GM18505 (cell line): ENCODE results near the gene NPBWR2.

Source experiments
- ATAC-seq: cut with Tn5 transposase; IDR thresholded peaks from one replicate; pipeline ENCODE4 v1.9.1; 2021; ENCODE audit not compliant: unreplicated experiment
- POLR2A ChIP-seq: IDR thresholded peaks from 4 replicates; pipeline ENCODE4 v1.6.1; 2011; ENCODE audit warnings: borderline replicate concordance; ENCODE audit not compliant: insufficient read depth, insufficient read length; ENCODE audit errors: extremely low read depth

NPBWR2 gene

DNA sequence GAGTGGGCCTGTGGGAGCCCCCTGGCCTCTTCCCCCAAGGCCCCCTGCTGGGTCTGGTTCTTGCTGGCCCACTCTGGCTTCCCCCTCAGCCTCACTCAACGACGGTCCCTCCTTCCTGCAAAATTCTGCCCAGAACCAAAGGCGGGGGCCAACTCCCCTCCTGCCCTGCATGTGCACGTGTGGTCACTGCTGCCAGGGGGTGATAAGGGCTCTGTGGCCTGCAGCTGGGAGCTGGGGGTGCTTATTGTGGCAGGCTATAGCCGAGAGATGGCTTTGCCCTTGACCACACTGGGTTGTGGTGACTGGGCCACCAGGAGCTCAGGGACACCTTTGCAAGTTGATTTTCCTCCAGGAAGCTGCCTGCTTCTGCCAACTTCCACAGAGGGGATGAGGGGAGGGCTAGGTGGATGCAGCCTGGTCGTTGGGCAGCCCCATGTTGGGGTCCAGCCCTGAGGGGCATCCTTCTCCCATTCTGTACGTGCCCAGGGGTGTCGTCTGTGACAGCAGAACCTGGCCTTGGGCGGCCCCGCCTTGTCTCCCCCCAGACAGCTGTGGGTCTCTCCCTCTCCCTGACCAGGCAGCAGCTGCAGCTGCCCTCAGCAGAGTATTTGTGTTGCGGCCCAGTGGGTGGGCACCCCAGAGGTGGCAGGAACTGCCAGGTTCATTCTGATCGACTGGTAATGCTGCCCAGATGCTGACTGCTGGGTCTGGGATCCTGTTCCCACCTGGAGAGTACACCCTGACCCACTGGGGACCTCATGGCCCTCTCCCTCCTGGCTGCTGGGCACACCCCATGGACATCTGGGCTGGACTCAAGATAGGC lies 38.8 kb downstream of the NPBWR2 start:
- no peak for ATAC-seq
- no peak for TF ChIP-seq POLR2A

DNA sequence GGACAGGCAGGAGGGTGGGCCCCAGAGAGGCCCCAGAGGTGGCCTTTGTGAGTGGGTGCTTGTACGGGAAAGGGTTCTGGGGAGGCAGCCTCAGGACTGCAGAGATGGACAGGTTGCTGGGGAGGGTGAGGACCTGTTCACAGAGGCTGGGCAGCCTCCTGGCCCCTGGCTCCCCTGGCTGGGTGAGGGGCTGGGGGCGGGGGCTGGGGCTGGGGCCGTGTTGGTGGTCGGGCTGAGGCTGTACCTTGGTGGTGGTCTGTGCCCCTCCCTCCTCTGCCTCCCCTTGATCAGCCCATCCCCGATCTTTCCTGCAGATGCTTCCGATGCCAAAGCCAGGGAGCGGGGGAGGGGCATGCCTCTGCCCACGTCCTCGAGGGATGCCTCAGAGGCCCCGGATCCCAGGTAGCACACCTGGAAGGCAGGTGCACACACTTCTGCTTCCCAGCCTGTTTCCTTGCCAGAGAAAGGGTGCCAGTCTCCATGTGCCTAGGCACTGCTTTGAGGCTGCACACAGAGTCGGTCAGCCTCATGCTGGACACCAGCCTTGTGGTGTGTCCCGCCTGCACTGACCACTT lies 39.5 kb downstream of the NPBWR2 start:
- TF ChIP-seq POLR2A = no peak
- ATAC-seq = no peak

DNA sequence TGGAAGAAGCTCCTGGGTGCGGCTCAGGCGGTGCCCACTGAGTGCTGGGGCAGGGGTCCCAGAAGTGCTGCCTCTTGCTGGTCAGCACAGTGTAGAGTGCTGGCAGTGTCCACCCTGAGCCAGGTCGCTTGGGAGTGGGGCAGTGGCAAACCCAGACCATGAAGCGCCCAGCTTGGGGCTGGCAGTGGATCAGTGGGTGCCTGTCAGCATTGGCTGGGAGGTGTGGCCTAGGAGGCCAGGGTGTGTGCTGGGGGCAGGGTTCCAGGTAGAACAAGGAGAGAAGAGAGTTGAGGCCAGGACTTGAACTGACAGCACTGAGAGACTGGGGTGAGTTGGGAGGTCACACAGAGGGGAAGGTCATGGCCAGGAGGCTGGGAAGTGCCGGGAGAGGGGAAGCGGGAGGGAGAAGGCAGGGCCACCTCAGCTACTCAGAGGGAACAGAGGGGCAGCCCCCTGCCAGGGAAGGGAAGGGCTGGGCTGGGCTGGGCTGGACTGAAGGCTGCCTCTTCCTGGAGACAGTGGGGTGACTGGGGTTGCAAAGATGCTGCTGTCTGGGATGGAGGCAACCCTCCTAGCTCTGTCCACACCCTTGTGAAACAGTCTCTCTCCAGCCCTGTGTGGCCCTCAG lies 40.2 kb downstream of the NPBWR2 start:
- no peak for ATAC-seq
- TF ChIP-seq POLR2A = no peak

DNA sequence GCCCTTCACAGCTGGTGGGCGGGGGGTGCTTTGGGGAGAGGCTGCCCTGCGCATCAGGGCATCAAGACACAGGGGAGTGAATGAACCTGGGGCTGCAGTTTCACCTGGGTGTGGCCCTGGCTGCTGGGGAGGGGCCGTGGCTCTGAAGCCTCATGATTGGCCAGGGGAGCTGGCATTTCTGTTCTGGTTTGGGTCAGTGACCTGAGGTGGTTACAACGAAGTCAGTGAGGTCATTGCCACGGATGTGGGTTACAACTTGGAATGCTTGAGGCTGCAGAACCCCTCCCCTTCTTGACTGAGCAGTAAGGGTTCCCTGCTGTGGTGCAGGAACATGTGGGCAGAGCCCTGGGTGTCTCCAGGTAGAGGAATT lies 41.4 kb downstream of the NPBWR2 start:
- TF ChIP-seq POLR2A = peak; percentile 36
- no peak for ATAC-seq

DNA sequence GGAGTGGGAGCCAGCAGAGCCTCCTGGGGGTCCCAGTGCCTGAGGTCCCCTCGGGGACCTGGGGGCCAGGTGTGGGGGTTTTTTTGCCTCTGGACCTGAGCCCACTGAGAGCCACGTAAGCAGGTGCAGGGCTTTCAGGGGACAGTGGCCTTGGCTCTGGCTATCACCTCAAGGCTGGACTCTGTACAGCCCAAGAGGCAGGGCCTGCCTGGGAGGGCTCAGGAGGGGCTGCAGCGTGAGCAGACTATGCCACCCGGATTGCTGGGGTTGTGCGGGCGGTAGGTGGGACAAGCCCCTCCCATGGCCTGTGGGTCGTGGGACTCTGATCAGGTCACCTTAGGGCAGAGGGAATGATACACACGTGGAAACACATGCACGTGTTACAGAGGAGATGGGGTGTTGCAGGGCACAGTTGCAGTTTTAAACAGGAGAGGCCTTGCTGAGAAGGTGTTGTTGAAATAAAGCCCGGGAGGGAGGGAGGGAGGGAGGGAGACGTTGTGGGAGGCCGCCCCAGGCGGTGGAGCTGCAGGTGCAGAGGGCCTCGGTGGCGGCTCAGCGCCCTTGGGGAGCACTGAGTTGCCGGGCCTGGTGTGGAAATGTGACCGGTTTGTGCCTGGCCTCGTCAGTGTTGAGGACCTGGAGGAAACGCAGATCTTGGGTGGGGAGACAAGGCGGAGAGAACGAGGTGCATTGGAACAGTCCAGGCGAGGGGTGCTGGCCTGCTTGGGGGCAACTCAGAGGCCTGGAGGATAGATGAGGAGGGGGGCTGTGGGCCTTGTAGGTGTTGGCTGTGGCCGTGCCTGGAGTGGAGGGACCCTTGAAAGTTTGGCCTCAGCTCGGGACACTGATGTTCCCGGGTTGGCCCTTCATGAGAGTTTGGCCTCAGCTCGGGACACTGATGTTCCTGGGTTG lies 42.0 kb downstream of the NPBWR2 start:
- peak; percentile 3 for TF ChIP-seq POLR2A
- no peak for ATAC-seq

DNA sequence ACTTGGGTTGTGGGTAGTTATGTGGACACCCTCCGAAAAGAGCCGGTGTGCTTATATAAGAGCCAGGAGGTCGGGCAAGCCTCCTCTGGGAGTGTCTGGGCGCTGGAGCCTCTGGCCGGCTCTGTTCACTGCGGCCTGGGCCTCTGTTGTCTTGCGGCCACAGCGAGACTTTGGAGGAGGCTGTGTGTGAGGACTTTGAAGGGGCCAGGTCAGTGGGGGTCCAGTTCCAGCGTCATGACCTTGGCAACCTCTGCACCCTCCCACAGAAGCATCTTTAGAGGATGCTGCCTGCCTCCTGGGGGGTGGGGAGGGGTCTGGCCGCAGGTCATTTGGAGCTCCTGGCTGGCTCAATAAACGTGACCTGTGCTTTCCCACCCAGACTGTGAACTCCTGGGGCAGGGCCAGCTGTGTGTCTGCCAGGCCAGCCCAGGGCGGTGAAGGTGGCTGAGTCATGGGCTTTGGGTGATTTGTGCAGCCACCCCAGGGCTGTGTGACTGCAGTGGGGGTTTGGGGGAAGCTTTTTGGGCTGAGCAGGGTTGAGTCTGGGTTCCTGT lies 43.1 kb downstream of the NPBWR2 start:
- ATAC-seq = no peak
- no peak for TF ChIP-seq POLR2A

DNA sequence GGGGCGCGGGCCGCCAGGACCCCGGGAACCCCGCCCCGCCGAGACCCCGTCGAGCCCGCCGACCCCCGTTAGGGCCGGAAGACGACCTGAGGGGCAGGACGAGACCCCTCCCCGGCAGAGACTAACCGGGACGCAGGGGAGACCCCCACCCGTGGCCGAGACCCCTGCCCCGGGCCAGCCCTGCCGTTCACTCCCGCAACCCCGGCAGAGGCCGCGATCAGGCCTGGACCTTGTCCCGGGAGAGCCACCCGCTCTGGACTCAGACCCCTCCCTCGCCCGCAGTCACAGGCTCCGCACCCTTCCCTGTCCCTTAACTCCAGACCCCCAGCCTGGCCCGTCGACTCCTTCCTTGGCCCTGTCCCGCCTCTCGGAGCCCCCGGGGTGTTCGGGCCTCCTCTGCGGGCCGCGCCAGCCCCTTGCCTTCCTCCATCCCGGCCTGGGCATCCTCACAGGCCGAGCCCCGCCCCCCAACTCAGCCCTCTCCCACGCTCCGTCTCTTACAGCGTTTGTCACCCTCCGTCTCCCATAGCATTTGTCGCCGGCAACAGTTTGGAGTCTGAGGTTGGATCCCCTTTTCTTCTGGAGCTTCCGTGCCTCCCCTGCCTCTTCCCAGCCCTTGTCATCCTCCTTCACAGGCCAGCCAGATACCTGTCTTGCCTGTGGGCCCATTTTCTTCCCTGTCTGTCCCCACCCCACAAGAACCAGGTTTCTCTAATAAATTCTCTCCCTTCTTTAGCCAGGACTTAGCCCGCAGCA lies 43.8 kb downstream of the NPBWR2 start:
- TF ChIP-seq POLR2A = no peak
- ATAC-seq = no peak

DNA sequence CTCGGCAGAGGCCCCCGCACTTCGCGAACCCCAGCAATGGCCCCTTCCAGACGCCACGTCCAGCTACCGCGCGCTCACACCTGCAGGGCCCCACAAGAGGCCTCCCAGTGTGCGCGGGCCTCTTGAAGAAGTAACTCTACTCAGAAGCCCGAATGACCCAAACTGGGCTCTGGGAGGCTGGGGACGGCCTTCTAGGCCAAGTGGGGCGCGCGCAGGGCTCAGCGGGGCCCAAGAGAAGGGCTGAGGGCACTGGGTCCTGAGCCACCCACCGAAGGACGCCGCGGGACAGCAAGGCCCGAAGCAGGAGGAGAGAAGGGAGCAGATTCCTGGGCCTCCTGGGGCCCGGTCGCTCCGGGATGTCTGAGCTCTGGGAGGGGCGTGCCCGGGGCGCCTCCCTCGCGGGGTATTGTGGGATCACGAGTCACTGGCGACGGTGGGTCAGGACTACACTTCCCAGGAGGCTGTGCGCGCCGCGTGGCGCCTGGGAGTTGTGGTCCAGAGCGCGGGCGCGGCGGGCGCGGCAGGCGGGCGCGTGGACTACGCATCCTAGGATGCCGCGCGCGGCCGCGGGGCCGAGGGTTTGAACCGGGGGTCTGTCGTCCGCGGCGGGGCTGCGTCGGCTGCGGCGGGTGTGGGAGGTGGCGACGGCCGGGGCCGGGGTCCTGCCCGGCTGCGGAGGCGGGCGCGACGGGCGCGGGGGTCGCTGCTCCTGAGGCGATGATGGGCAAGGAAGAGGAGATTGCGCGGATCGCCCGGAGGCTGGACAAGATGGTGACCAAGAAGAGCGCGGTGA lies 44.6 kb downstream of the NPBWR2 start, which contains the start of gene TCEA2:
Gene TCEA2 (plus strand): TSS at position 603 of the 793 bp plus-strand sequence. CDS start 115 bp downstream, at position 718.
- TF ChIP-seq POLR2A = peak; percentile 79
- peak; percentile 63 for ATAC-seq

DNA sequence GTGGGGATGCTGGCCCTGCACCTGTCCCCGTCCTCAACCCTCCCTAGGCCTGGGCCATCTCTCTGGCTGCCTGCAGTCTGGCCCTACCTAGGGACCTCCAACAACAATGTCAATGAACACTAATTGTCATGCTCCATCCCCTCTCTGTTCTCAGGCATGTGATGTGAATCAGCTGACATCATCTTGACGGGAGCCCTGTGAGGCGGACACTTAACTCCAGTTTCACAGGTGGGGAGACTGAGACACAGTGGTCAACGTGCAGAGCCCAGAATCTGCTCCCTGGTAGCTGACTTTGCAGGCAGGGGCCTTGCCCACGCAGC lies 45.1 kb downstream of the NPBWR2 start:
- ATAC-seq = no peak
- TF ChIP-seq POLR2A = no peak

DNA sequence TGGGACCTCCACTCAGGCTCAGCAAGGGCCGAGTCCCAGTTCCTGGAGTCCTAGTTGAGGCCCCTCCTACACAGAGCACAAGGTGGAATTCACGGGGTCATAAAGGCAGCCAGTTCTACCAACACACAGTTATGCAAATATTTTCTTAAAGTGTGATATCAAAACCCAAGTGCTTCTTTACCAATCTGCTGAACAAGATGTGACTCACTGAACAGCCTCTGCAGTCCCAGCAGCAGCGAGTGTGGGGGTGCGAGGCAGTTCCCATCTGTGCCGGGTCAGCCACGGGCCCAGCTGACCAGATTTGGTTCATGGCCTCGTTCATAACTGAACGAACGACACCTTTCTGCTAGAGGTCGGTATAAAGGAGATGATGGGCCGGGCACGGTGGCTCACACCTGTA lies 48.8 kb downstream of the NPBWR2 start:
- no peak for TF ChIP-seq POLR2A
- ATAC-seq = no peak

DNA sequence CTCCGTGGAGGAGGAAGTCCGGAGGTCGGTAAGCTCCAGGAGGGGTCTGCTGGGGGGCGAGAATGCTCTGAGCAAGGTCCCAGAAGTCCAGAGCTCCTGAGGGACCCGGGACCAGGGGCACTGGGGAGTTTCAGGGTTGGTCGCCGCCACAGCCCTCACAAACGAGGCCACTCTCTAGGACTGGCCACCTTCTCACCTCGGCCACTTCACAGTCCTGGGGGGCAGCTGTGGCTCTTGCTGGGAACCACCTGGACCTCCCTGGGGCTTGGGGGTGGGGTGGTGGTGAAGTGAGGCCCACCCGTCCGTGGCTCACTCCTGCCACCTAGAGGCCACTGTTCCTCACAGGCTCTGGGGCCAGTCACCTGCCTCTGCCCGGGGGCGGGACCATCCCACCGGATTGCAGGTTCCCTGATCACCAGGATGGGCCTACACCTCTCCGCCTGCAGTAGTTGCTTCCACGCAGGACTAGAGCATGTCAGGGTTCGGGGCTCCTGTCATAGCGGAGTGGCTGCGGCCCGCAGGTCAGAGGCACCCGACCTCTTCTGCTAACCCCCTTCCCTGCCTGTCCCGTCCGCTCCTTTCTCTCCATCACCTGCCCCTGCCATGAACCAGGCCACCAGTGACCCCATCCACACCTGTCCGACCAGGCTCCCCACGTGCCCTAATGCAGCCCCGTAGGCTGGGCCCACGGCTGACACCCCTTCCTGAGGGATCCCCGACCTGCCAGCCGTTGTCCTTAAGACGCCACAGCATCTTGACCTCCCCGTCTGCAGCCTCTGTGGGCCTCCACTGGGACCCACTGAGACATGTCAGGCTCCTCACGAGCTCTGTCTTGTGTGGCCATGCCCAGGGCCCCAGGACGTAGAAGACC lies 49.5 kb downstream of the NPBWR2 start:
- no peak for ATAC-seq
- TF ChIP-seq POLR2A = no peak
